Upper lobe of left lung (tissue), 4 donors: ENCODE results near the gene DIAPH2.

ENCODE experiments used
- EP300 ChIP-seq, 4 donors: sonication (generic); formaldehyde crosslinking; IDR thresholded peaks; one replicate each; pipeline ENCODE4 v1.5.1; 2017; ENCODE audit warnings: antibody characterized with exemption in 4 of 4, control low read depth in 2 of 4
- TF ChIP-seq, protein P1 (sequence below), 6 experiments: fragments of 450-650 bp in 4 of 6; fragments of 200-600 bp in 2 of 6; sonication (generic) in 2 of 6; IDR thresholded peaks; one replicate each; pipeline ENCODE4 v1.5.1; 2016 to 2019; ENCODE audit warnings: antibody characterized with exemption in 6 of 6

DNA sequence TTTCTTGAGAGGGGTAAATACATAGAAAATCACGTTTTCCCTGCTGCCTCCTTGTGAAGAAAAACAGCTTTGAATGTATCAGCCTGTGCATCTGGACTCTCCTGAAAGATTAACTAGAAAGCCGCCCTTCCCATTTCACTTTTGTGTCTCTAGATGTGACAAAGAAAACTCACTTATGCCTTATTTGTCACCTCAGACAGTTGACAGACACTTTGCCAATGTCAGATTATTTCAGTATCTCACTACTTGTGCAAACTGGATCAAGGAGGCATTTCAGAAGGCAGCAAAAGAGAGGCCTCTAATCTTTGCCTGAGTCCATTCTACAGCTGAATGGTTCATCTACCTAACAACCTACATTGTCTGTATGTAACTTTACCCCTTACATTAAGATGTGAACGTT is 954.0 kb downstream of the DIAPH2 start:
- TF ChIP-seq, protein P1, sequence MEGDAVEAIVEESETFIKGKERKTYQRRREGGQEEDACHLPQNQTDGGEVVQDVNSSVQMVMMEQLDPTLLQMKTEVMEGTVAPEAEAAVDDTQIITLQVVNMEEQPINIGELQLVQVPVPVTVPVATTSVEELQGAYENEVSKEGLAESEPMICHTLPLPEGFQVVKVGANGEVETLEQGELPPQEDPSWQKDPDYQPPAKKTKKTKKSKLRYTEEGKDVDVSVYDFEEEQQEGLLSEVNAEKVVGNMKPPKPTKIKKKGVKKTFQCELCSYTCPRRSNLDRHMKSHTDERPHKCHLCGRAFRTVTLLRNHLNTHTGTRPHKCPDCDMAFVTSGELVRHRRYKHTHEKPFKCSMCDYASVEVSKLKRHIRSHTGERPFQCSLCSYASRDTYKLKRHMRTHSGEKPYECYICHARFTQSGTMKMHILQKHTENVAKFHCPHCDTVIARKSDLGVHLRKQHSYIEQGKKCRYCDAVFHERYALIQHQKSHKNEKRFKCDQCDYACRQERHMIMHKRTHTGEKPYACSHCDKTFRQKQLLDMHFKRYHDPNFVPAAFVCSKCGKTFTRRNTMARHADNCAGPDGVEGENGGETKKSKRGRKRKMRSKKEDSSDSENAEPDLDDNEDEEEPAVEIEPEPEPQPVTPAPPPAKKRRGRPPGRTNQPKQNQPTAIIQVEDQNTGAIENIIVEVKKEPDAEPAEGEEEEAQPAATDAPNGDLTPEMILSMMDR (IDR thresholded peaks at IDR 0.05): no peak
- TF ChIP-seq EP300 (IDR thresholded peaks at IDR 0.05): no peak
